GM18526 (cell line): ENCODE data around the gene HEPHL1.

ENCODE experiments used
- POLR2A ChIP-seq: IDR thresholded peaks from 3 replicates; pipeline ENCODE4 v1.6.1; 2011; ENCODE audit not compliant: insufficient read length; ENCODE audit errors: extremely low read depth

The HEPHL1 gene

GRCh38 chr11:94010136-94010535 lies 11.0 kb upstream of the HEPHL1 start:
- TF ChIP-seq POLR2A, result no peak

- no peak for TF ChIP-seq POLR2A
Observed at GRCh38 chr11:94011478-94011877, 9.7 kb upstream of the HEPHL1 start.

GRCh38 chr11:94017446-94017845 lies 3.7 kb upstream of the HEPHL1 start:
- no peak for TF ChIP-seq POLR2A

GRCh38 chr11:94018721-94019120 lies 2.4 kb upstream of the HEPHL1 start:
- no peak for TF ChIP-seq POLR2A

GRCh38 chr11:94023856-94024255 lies 2.7 kb downstream of the HEPHL1 start:
- no peak for TF ChIP-seq POLR2A

- TF ChIP-seq POLR2A, result no peak
Observed at GRCh38 chr11:94024547-94024946, 3.4 kb downstream of the HEPHL1 start.

- no peak for TF ChIP-seq POLR2A
Observed at GRCh38 chr11:94025690-94026394, 4.7 kb downstream of the HEPHL1 start.

- TF ChIP-seq POLR2A, result no peak
Observed at GRCh38 chr11:94027210-94027609, 6.1 kb downstream of the HEPHL1 start.

- no peak for TF ChIP-seq POLR2A
Observed at GRCh38 chr11:94028436-94028835, 7.3 kb downstream of the HEPHL1 start.

GRCh38 chr11:94030059-94030458 lies 8.9 kb downstream of the HEPHL1 start:
- TF ChIP-seq POLR2A, result no peak

GRCh38 chr11:94031625-94032024 lies 10.5 kb downstream of the HEPHL1 start:
- no peak for TF ChIP-seq POLR2A

- TF ChIP-seq POLR2A, result no peak
Observed at GRCh38 chr11:94032066-94032465, 10.9 kb downstream of the HEPHL1 start.

GRCh38 chr11:94032725-94033124 lies 11.6 kb downstream of the HEPHL1 start:
- TF ChIP-seq POLR2A, result no peak

- TF ChIP-seq POLR2A, result no peak
Observed at GRCh38 chr11:94034207-94034606, 13.1 kb downstream of the HEPHL1 start.

GRCh38 chr11:94036096-94036495 lies 14.9 kb downstream of the HEPHL1 start:
- no peak for TF ChIP-seq POLR2A

GRCh38 chr11:94043241-94043640 lies 22.1 kb downstream of the HEPHL1 start:
- TF ChIP-seq POLR2A, result no peak

GRCh38 chr11:94046796-94047195 lies 25.6 kb downstream of the HEPHL1 start:
- TF ChIP-seq POLR2A, result no peak
